CD4-positive, CD25-positive, alpha-beta regulatory T cell (primary cell): ENCODE data around the gene TYMS. TPM values are rescaled to one million over a fixed set of nuclear protein-coding genes. Genes with fewer than 3 reads are reported as not detected.
A peak's percentile ranks its signal among the peaks of the same experiment; 100 is the strongest.

Experiments used
- ATAC-seq, 2 donors: fragments of 150-1000 bp; cut with Tn5 transposase; one replicate each; pipeline ENCODE4 v1.10.0; 2021; ENCODE audit warnings: low read depth in 2 of 2, moderate number of reproducible peaks in 2 of 2, moderate library complexity in 1 of 2
- DNase-seq, 3 donors: peaks; one replicate each; pipeline versions ENCODE4 v3.0.0 to v3.0.0-alpha.2; 2012 to 2022; ENCODE audit warnings: mixed read lengths in 1 of 3
- H3K27ac ChIP-seq: one replicate; pipeline ENCODE4 v1.7.0; 2013; ENCODE audit warnings: mild to moderate bottlenecking, low read length; ENCODE audit not compliant: insufficient read depth, poor library complexity, severe bottlenecking
- H3K27me3 ChIP-seq: one replicate; pipeline ENCODE4 v1.7.0; 2013; ENCODE audit warnings: low read length; ENCODE audit not compliant: control insufficient read depth, insufficient read depth
- H3K36me3 ChIP-seq: one replicate; pipeline ENCODE4 v1.7.0; 2013; ENCODE audit warnings: mild to moderate bottlenecking, low read length, moderate library complexity; ENCODE audit not compliant: control insufficient read depth, insufficient read depth
- H3K4me1 ChIP-seq: 2 replicates; pipeline ENCODE4 v1.7.0; 2013; ENCODE audit warnings: mild to moderate bottlenecking, low read length; ENCODE audit not compliant: insufficient read depth, control insufficient read depth, poor library complexity, severe bottlenecking
- H3K4me3 ChIP-seq: one replicate; pipeline ENCODE4 v1.7.0; 2013; ENCODE audit warnings: low read depth, mild to moderate bottlenecking, low read length, moderate library complexity
- H3K9me3 ChIP-seq, 2 experiments: 1 replicate in 1 of 2; 2 replicates in 1 of 2; pipeline ENCODE4 v1.7.0; 2013; ENCODE audit warnings: low read length in 2 of 2, mild to moderate bottlenecking in 1 of 2, moderate library complexity in 1 of 2; ENCODE audit not compliant: control insufficient read depth in 2 of 2
- H3K27ac Mint-ChIP-seq, 3 donors: one replicate each; pipeline ENCODE4 v1.8.0; 2020 to 2022; ENCODE audit warnings: mild to moderate bottlenecking in 3 of 3, mixed read lengths in 3 of 3, moderate library complexity in 2 of 3
- H3K27me3 Mint-ChIP-seq: one replicate; pipeline ENCODE4 v1.8.0; 2022; ENCODE audit warnings: mild to moderate bottlenecking, mixed read lengths
- H3K36me3 Mint-ChIP-seq: one replicate; pipeline ENCODE4 v1.8.0; 2020; ENCODE audit warnings: mixed read lengths
- H3K4me1 Mint-ChIP-seq, 4 donors: one replicate each; pipeline ENCODE4 v1.8.0; 2020 to 2022; ENCODE audit warnings: mixed read lengths in 4 of 4, mild to moderate bottlenecking in 1 of 4
- H3K4me3 Mint-ChIP-seq, 4 donors: one replicate each; pipeline ENCODE4 v1.8.0; 2020 to 2022; ENCODE audit warnings: mild to moderate bottlenecking in 4 of 4, mixed read lengths in 4 of 4, moderate library complexity in 3 of 4
- H3K9me3 Mint-ChIP-seq, 7 donors: one replicate each; pipeline ENCODE4 v1.8.0; 2020 to 2022; ENCODE audit warnings: mixed read lengths in 7 of 7, mild to moderate bottlenecking in 3 of 7, moderate library complexity in 2 of 7
- polyA plus RNA-seq, 4 donors: library from polyadenylated mRNA; unstranded; fragments of 300-500 nt; fragmentation: Illumina TruSeq; gene quantifications; one replicate each; pipeline ENCODE4 v1.2.3, GENCODE V29; 2021
- total RNA-seq: library from RNA; stranded (reverse); gene quantifications from one replicate; pipeline ENCODE4 v1.2.3, GENCODE V29; 2022

TYMS gene
- total and polyA plus RNA-seq, 5 donors from 2014 or later = 4.9 to 14.4 (median 7.3) TPM

GRCh38 chr18:713135-713490, 55.7 kb downstream of the TYMS start:
- Mint-ChIP-seq H3K4me1 (peaks cover 14 to 45% (median 27%) of the 10 kb centered on the region in 4 donors), H3K36me3 (peaks cover 13% of the 10 kb centered on the region), H3K27me3 (peaks cover 4% of the 10 kb centered on the region), H3K9me3 (no peaks in the 10 kb centered on the region), H3K27ac (peak overlapping the region in 2 of 3 donors; percentile 23 to 66), H3K4me3 (peak overlapping the region in 3 of 4 donors; percentile 70 to 96 (median 77))
- no peak for DNase-seq
- no peaks in the 10 kb centered on the region for H3K27me3 ChIP-seq
- H3K4me1 ChIP-seq = peaks cover 12% of the 10 kb centered on the region
- ATAC-seq = no peak
- no peak overlapping the region for H3K27ac ChIP-seq
- no peak overlapping the region for H3K4me3 ChIP-seq
- H3K9me3 ChIP-seq = no peaks in the 10 kb centered on the region
- H3K36me3 ChIP-seq = peaks cover 3% of the 10 kb centered on the region

GRCh38 chr18:715626-716025, 58.2 kb downstream of the TYMS start:
- peaks cover 7 to 24% (median 10%) of the 10 kb centered on the region in 4 donors for H3K4me1 Mint-ChIP-seq
- no peak overlapping the region for H3K27ac Mint-ChIP-seq
- peak in 1 of 2 donors; percentile 12 for ATAC-seq

GRCh38 chr18:717003-717402, 59.5 kb downstream of the TYMS start:
- no peak for DNase-seq
- H3K4me1 ChIP-seq = no peaks in the 10 kb centered on the region
- ATAC-seq = no peak
- no peaks in the 10 kb centered on the region for H3K27me3 ChIP-seq
- no peaks in the 10 kb centered on the region for H3K9me3 ChIP-seq
- no peaks in the 10 kb centered on the region for H3K9me3 Mint-ChIP-seq
- no peaks in the 10 kb centered on the region for H3K36me3 Mint-ChIP-seq
- no peak overlapping the region for H3K4me3 Mint-ChIP-seq
- no peak overlapping the region for H3K27ac Mint-ChIP-seq
- H3K27ac ChIP-seq = no peak overlapping the region
- no peak overlapping the region for H3K4me3 ChIP-seq
- H3K4me1 Mint-ChIP-seq = peaks cover under 1 to 12% (median 3%) of the 10 kb centered on the region in 4 donors
- H3K36me3 ChIP-seq = no peaks in the 10 kb centered on the region
- peaks cover 4% of the 10 kb centered on the region for H3K27me3 Mint-ChIP-seq

More at GRCh38 chr18:715626-716025, 58.2 kb downstream of the TYMS start:
- Mint-ChIP-seq H3K9me3 (no peaks in the 10 kb centered on the region), H3K36me3 (peaks cover 3% of the 10 kb centered on the region), H3K27me3 (peaks cover 4% of the 10 kb centered on the region), H3K4me3 (no peak overlapping the region)
- Histone ChIP-seq H3K4me3 (no peak overlapping the region), H3K9me3 (no peaks in the 10 kb centered on the region), H3K36me3 (no peaks in the 10 kb centered on the region), H3K27me3 (no peaks in the 10 kb centered on the region), H3K27ac (no peak overlapping the region), H3K4me1 (peaks cover 12% of the 10 kb centered on the region)
- peak in 1 of 3 donors; percentile 61 for DNase-seq

Other genes with a start within 250 kb of the TYMS start
- not detected for gene COLEC12, start 157.0 kb upstream of the TYMS start, total RNA-seq
- not detected for gene COLEC12, start 157.0 kb upstream of the TYMS start, polyA plus RNA-seq
- gene CETN1, start 77.3 kb upstream of the TYMS start, total RNA-seq = not detected
- not detected for gene CETN1, start 77.3 kb upstream of the TYMS start, polyA plus RNA-seq
- gene CLUL1, start 60.7 kb upstream of the TYMS start, total RNA-seq = not detected
- gene CLUL1, start 60.7 kb upstream of the TYMS start, polyA plus RNA-seq = not detected
- gene ENOSF1, start 55.0 kb downstream of the TYMS start, total RNA-seq = 58.4 TPM
- gene ENOSF1, start 55.0 kb downstream of the TYMS start, polyA plus RNA-seq = 10 to 100 TPM in 1 of 4 donors, 1 to 10 TPM in 3; 6.1 to 12.0 (median 9.6) TPM
- 4.1 TPM for gene YES1, start 154.6 kb downstream of the TYMS start, total RNA-seq
- 1 to 10 TPM in 2 of 4 donors, under 1 TPM in 2; 0.23 to 2.1 (median 1.2) TPM for gene YES1, start 154.6 kb downstream of the TYMS start, polyA plus RNA-seq
- gene ADCYAP1, start 247.2 kb downstream of the TYMS start, total RNA-seq = not detected
- not detected for gene ADCYAP1, start 247.2 kb downstream of the TYMS start, polyA plus RNA-seq